NCI-H128 (cell line): ENCODE results near the gene MLST8.
"Not testable (repeated sequence)": the region's sequence is repeated elsewhere in the genome, so short reads cannot be mapped to it uniquely, and the experiment has no call there.

ENCODE experiments used
- DNase-seq: peaks from one replicate; lab custom pipeline; 2025; ENCODE audit not compliant: unreplicated experiment; lab: John Stamatoyannopoulos, UW

MLST8 gene

GRCh38 chr16:2190002-2190658 lies 15.1 kb upstream of the MLST8 start:
- DNase-seq, result no peak

- DNase-seq, result no peak
These were observed 14.4 kb upstream of the MLST8 start for GRCh38 chr16:2190659-2191445.

GRCh38 chr16:2191446-2191706 lies 13.9 kb upstream of the MLST8 start:
- no peak for DNase-seq

- DNase-seq, result no peak
These were observed 11.0 kb upstream of the MLST8 start for GRCh38 chr16:2194166-2194834.

- DNase-seq, result no peak
These were observed 10.4 kb upstream of the MLST8 start for GRCh38 chr16:2194852-2195321.

- no peak for DNase-seq
These were observed 9.7 kb upstream of the MLST8 start for GRCh38 chr16:2195322-2196161.

- DNase-seq, result no peak
These were observed 8.9 kb upstream of the MLST8 start, which contains the start of gene CASKIN1 for GRCh38 chr16:2196162-2196980. Gene CASKIN1, minus strand, starts transcription at chr16:2196605. Its CDS starts 173 bp downstream, at chr16:2196432.

GRCh38 chr16:2196981-2197511 lies 8.2 kb upstream of the MLST8 start:
- no peak for DNase-seq

GRCh38 chr16:2197765-2198164 lies 7.5 kb upstream of the MLST8 start:
- no peak for DNase-seq

- DNase-seq, result no peak
These were observed 7.0 kb upstream of the MLST8 start for GRCh38 chr16:2198283-2198682.

- no peak for DNase-seq
These were observed 6.2 kb upstream of the MLST8 start for GRCh38 chr16:2199095-2199494.

GRCh38 chr16:2199621-2200139 lies 5.6 kb upstream of the MLST8 start:
- DNase-seq, result no peak

GRCh38 chr16:2200313-2200712 lies 4.9 kb upstream of the MLST8 start:
- no peak for DNase-seq

GRCh38 chr16:2203119-2203688 lies 2.0 kb upstream of the MLST8 start:
- DNase-seq, result not testable (repeated sequence)

GRCh38 chr16:2204416-2205103 lies 694 bp upstream of the MLST8 start:
- DNase-seq, result no peak

- no peak for DNase-seq
These were observed 686 bp downstream of the MLST8 start for GRCh38 chr16:2205967-2206313.

- DNase-seq, result no peak
These were observed 1.1 kb downstream of the MLST8 start for GRCh38 chr16:2206420-2206779.

GRCh38 chr16:2206780-2207433 lies 1.7 kb downstream of the MLST8 start:
- DNase-seq, result no peak

- no peak for DNase-seq
These were observed 2.6 kb downstream of the MLST8 start for GRCh38 chr16:2207872-2208271.
